GM12891 (cell line): Measurements from ENCODE around the gene PHC3.

Source experiments
- POLR2A ChIP-seq: IDR thresholded peaks from 2 replicates; pipeline ENCODE4 v1.6.1; 2011; ENCODE audit warnings: low read depth, low read length, control low read depth
- POLR2AphosphoS5 ChIP-seq: IDR thresholded peaks from 2 replicates; pipeline ENCODE4 v1.6.1; 2011; ENCODE audit warnings: low read depth, low read length, control low read depth

DNA sequence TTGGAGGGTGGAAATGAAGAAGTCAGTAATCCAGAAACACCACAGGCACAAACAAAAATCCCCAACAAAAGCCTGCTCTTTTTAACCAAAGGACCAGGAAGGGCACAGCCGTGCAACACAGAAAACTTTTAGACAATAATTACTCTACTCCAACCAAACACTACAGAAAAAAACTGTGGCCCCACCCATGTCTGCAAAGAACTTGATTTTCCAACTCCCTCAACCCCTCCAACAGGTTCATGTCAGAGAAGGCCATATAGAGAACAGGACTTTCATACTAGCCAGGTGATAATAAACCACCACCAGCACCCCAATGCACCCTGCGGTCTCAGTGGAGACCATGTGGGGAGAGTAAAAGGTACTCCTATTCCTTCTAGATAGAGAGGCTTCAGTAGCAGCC is 16.8 kb downstream of the PHC3 start:
- TF ChIP-seq POLR2A: no peak
- TF ChIP-seq POLR2AphosphoS5: no peak
